C4-2B (cell line): ENCODE data around the gene PIGH.

ENCODE experiments used
- CTCF ChIP-seq: fragments of 450-650 bp; conservative IDR thresholded peaks from 2 replicates; pipeline ENCODE4 v1.5.1; 2017; ENCODE audit warnings: mild to moderate bottlenecking
- ZFX ChIP-seq: fragments of 450-650 bp; IDR thresholded peaks from 2 replicates; pipeline ENCODE4 v1.6.1; 2017

GRCh38 chr14:67582061-67582460 lies 18.0 kb downstream of the PIGH start:
- TF ChIP-seq CTCF (no peak), ZFX (no peak)
